Measurements from ENCODE around the gene LRIG1.

LRIG1 gene

DNA sequence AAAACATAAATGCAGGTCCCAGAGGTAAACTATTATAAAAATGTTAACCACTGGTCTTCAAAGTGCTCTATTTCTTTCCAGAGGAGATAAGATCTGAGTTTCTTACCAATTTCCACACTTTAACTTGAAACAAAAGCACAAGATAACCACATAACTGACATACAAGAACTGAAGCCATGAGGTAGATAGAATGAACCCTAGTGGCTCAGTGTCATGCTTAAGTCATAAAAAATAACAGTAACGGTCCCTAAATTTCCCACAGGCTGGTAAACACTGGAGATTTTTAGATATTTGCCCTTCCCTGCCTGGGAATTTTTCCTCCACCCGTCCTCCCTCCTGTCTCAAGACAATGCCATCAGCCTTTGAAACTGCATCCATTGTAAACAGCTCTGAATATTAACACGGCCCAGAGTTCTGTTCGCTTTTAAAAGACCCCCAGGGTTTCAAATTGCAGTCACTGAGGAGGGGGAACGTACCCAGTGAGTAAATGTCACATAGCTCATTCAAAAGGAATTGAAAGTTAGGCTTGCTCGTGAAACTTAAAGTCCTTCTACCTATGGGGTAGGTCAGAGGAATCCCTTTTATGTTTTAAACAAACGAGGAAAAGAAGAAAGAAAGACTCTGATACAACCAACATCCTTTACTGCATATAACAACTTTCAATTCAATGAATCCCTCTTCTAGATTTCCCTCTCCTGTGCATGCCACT, 5.7 kb downstream of the LRIG1 start (continued):
- TF ChIP-seq, protein P1, sequence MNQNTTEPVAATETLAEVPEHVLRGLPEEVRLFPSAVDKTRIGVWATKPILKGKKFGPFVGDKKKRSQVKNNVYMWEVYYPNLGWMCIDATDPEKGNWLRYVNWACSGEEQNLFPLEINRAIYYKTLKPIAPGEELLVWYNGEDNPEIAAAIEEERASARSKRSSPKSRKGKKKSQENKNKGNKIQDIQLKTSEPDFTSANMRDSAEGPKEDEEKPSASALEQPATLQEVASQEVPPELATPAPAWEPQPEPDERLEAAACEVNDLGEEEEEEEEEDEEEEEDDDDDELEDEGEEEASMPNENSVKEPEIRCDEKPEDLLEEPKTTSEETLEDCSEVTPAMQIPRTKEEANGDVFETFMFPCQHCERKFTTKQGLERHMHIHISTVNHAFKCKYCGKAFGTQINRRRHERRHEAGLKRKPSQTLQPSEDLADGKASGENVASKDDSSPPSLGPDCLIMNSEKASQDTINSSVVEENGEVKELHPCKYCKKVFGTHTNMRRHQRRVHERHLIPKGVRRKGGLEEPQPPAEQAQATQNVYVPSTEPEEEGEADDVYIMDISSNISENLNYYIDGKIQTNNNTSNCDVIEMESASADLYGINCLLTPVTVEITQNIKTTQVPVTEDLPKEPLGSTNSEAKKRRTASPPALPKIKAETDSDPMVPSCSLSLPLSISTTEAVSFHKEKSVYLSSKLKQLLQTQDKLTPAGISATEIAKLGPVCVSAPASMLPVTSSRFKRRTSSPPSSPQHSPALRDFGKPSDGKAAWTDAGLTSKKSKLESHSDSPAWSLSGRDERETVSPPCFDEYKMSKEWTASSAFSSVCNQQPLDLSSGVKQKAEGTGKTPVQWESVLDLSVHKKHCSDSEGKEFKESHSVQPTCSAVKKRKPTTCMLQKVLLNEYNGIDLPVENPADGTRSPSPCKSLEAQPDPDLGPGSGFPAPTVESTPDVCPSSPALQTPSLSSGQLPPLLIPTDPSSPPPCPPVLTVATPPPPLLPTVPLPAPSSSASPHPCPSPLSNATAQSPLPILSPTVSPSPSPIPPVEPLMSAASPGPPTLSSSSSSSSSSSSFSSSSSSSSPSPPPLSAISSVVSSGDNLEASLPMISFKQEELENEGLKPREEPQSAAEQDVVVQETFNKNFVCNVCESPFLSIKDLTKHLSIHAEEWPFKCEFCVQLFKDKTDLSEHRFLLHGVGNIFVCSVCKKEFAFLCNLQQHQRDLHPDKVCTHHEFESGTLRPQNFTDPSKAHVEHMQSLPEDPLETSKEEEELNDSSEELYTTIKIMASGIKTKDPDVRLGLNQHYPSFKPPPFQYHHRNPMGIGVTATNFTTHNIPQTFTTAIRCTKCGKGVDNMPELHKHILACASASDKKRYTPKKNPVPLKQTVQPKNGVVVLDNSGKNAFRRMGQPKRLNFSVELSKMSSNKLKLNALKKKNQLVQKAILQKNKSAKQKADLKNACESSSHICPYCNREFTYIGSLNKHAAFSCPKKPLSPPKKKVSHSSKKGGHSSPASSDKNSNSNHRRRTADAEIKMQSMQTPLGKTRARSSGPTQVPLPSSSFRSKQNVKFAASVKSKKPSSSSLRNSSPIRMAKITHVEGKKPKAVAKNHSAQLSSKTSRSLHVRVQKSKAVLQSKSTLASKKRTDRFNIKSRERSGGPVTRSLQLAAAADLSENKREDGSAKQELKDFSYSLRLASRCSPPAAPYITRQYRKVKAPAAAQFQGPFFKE (tag by site-specific recombination; IDR thresholded peaks at IDR 0.05; ENCODE audit: borderline replicate concordance), result no peak
- TF ChIP-seq ZNF140 (tag by site-specific recombination; IDR thresholded peaks at IDR 0.05) (no peak), ZBTB48 (tag by site-specific recombination; IDR thresholded peaks at IDR 0.05) (peak; percentile 64; the same call in 1 of the 2 replicates), ZNF223 (tag by site-specific recombination; IDR thresholded peaks at IDR 0.05) (no peak), GLIS1 (tag by site-specific recombination; IDR thresholded peaks at IDR 0.05) (peak; percentile 11; the same call in 1 of the 2 replicates), ZNF843 (tag by site-specific recombination; IDR thresholded peaks at IDR 0.05) (no peak), OVOL3 (tag by site-specific recombination; IDR thresholded peaks at IDR 0.05) (no peak)
- TF ChIP-seq, protein P2, sequence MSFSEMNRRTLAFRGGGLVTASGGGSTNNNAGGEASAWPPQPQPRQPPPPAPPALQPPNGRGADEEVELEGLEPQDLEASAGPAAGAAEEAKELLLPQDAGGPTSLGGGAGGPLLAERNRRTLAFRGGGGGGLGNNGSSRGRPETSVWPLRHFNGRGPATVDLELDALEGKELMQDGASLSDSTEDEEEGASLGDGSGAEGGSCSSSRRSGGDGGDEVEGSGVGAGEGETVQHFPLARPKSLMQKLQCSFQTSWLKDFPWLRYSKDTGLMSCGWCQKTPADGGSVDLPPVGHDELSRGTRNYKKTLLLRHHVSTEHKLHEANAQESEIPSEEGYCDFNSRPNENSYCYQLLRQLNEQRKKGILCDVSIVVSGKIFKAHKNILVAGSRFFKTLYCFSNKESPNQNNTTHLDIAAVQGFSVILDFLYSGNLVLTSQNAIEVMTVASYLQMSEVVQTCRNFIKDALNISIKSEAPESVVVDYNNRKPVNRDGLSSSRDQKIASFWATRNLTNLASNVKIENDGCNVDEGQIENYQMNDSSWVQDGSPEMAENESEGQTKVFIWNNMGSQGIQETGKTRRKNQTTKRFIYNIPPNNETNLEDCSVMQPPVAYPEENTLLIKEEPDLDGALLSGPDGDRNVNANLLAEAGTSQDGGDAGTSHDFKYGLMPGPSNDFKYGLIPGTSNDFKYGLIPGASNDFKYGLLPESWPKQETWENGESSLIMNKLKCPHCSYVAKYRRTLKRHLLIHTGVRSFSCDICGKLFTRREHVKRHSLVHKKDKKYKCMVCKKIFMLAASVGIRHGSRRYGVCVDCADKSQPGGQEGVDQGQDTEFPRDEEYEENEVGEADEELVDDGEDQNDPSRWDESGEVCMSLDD (tag by site-specific recombination; IDR thresholded peaks at IDR 0.05), result no peak
- TF ChIP-seq, protein P3, sequence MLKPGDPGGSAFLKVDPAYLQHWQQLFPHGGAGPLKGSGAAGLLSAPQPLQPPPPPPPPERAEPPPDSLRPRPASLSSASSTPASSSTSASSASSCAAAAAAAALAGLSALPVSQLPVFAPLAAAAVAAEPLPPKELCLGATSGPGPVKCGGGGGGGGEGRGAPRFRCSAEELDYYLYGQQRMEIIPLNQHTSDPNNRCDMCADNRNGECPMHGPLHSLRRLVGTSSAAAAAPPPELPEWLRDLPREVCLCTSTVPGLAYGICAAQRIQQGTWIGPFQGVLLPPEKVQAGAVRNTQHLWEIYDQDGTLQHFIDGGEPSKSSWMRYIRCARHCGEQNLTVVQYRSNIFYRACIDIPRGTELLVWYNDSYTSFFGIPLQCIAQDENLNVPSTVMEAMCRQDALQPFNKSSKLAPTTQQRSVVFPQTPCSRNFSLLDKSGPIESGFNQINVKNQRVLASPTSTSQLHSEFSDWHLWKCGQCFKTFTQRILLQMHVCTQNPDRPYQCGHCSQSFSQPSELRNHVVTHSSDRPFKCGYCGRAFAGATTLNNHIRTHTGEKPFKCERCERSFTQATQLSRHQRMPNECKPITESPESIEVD (tag by site-specific recombination; IDR thresholded peaks at IDR 0.05), result peak; percentile 76
- TF ChIP-seq, protein P4, sequence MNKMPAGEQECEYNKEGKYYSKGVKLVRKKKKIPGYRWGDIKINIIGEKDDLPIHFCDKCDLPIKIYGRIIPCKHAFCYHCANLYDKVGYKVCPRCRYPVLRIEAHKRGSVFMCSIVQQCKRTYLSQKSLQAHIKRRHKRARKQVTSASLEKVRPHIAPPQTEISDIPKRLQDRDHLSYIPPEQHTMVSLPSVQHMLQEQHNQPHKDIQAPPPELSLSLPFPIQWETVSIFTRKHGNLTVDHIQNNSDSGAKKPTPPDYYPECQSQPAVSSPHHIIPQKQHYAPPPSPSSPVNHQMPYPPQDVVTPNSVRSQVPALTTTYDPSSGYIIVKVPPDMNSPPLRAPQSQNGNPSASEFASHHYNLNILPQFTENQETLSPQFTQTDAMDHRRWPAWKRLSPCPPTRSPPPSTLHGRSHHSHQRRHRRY (tag by site-specific recombination; IDR thresholded peaks at IDR 0.05), result no peak

DNA sequence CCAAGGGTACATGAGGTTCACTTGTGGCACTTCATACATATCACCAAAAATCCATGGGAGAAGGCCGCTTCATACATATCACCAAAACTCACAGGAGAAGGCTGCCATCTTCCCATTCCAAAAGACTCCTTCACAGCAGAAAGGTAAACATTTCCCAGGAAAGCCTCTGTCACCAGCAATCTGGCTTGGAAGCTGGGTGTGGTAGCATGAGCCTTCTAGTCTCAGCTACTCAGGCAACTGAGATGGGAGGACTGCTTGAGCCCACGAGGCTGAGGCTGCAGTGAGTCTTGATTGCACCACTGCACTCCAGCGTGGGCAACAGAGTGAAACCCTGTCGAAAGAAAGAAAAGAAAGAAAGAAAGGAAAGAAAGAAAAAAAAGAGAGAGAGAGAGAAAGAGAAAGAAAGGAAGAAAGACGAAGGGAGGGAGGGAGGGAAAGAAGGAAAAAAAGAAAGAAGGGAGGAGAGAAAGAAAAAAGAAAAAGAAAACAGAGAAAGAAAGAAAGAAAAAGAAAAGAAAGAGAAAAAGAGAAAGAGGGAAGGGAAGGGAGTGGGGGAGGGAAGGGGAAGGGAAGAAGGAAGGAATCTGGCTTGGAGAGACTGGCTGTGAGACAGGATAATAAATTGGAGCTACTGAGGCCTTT, 7.2 kb downstream of the LRIG1 start:
- H3K4me3 ChIP-seq (ENCODE audit: low read depth, low read length), result no peak overlapping the region
- H3K36me3 ChIP-seq (ENCODE audit: control insufficient read depth in 2 of 2, insufficient read depth in 1 of 2, low read length in 2 of 2), result no peaks in the 10 kb centered on the region
- CTCF ChIA-PET, result interaction anchor here (0.9 to 1.4 kb wide), 2 partner anchors 115 to 329 kb away, joined by 3 read pairs; no protein-coding TSS in a partner anchor
- no peaks in the 10 kb centered on the region for H3K9me3 ChIP-seq (ENCODE audit: control insufficient read depth, insufficient read depth, low read depth, low read length)
- POLR2A ChIA-PET, result no interaction called here
- peaks cover 45% of the 10 kb centered on the region for H3K4me1 ChIP-seq (ENCODE audit: control insufficient read depth, insufficient read depth, low read length)
- H3K27ac ChIP-seq (ENCODE audit: extremely low read depth, low read depth, low read length), result no peak overlapping the region
- TF ChIP-seq MEIS1 (CRISPR knock-in tag; IDR thresholded peaks at IDR 0.05; ENCODE audit: borderline replicate concordance) (no peak), HOXD13 (CRISPR knock-in tag; IDR thresholded peaks at IDR 0.05; ENCODE audit: borderline replicate concordance) (no peak), ZNF366 (tag by site-specific recombination; conservative IDR thresholded peaks at IDR 0.05) (peak; percentile 72)
